Esophagus squamous epithelium (tissue), 5 donors: Measurements from ENCODE around the gene JHY. TPM values are rescaled to one million over a fixed set of nuclear protein-coding genes. Genes with fewer than 3 reads are reported as not detected.
A peak's percentile ranks its signal among the peaks of the same experiment; 100 is the strongest.

Experiments used
- DNase-seq: peaks from one replicate; lab custom pipeline; 2025; lab: John Stamatoyannopoulos, UW
- H3K27ac ChIP-seq, 4 donors: fragments of 200-600 bp; sonication (generic); one replicate each; pipeline ENCODE4 v1.5.1; 2016 to 2019; ENCODE audit warnings: mild to moderate bottlenecking in 1 of 4
- H3K27me3 ChIP-seq, 4 donors: fragments of 200-600 bp; sonication (generic); 1 replicate in 3 of 4; 2 replicates in 1 of 4; pipeline versions ENCODE4 v1.5.1 to v1.6.0; 2017 to 2021; ENCODE audit warnings: antibody characterized with exemption in 1 of 4
- H3K36me3 ChIP-seq, 3 donors: fragments of 200-600 bp; sonication (generic); one replicate each; pipeline ENCODE4 v1.5.1; 2016 to 2019
- H3K4me1 ChIP-seq, 3 donors: fragments of 200-600 bp; sonication (generic); one replicate each; pipeline ENCODE4 v1.5.1; 2017 to 2019
- H3K4me3 ChIP-seq, 4 donors: fragments of 200-600 bp; sonication (generic); 1 replicate in 3 of 4; 2 replicates in 1 of 4; pipeline ENCODE4 v1.5.1; 2016 to 2019; ENCODE audit warnings: mild to moderate bottlenecking in 2 of 4, moderate library complexity in 1 of 4
- H3K9me3 ChIP-seq, 3 donors: fragments of 200-600 bp; sonication (generic); one replicate each; pipeline ENCODE4 v1.5.1; 2016 to 2019
- CTCF ChIP-seq, 6 experiments: fragments of 450-650 bp in 4 of 6; fragments of 200-600 bp in 2 of 6; sonication (generic) in 2 of 6; IDR thresholded peaks; one replicate each; pipeline ENCODE4 v1.5.1; 2016 to 2019; ENCODE audit warnings: antibody characterized with exemption in 6 of 6, mild to moderate bottlenecking in 4 of 6, moderate library complexity in 4 of 6
- POLR2A ChIP-seq, 4 donors: fragments of 450-650 bp; IDR thresholded peaks; one replicate each; pipeline ENCODE4 v1.6.1; 2017; ENCODE audit warnings: antibody characterized with exemption in 4 of 4, mild to moderate bottlenecking in 4 of 4, moderate library complexity in 3 of 4
- WGBS, 2 donors: methylation state at CpG; one replicate each; pipeline ENCODE4 v1.1.5; 2018; 5-methylcytosine and 5-hydroxymethylcytosine counted together
- intact Hi-C: fragments of 100-400 bp; cut with DNase I; formaldehyde crosslinking; loops from one replicate; pipeline ENCODE4 v1.15.0; 2022
- total RNA-seq, 4 donors: library from RNA; depleted of rRNA; stranded (reverse); fragments of >200 nt; gene quantifications; one replicate each; pipeline ENCODE4 v1.1.0, GENCODE V29; 2016
- donor health status: DM: yes; HTN: yes; CAD: no.

Gene JHY
- total RNA-seq, 4 donors from 2014 or later = 0.91 to 3.4 (median 1.2) TPM

- H3K36me3 ChIP-seq = no peaks in the 10 kb centered on the region
- H3K27me3 ChIP-seq = no peaks in the 10 kb centered on the region
- no peaks in the 10 kb centered on the region for H3K9me3 ChIP-seq
- 61 to 69% methylated on average over 10 of the region's 10 CpGs for WGBS, 2 donors
- no peak for DNase-seq
- intact Hi-C loops = no loop called here
- peak overlapping the region in 1 of 4 donors; percentile 11 for H3K27ac ChIP-seq
- H3K4me3 ChIP-seq = no peak overlapping the region
- H3K4me1 ChIP-seq = no peaks in the 10 kb centered on the region
- TF ChIP-seq POLR2A (IDR thresholded peaks at IDR 0.05) = no peak
- TF ChIP-seq CTCF (IDR thresholded peaks at IDR 0.05) = no peak
These were observed 39.0 kb upstream of the JHY start for GRCh38 chr11:122843281-122844141.

- Histone ChIP-seq H3K9me3 (no peaks in the 10 kb centered on the region), H3K27me3 (peaks cover 0 to 3% (median 0%) of the 10 kb centered on the region in 4 donors), H3K36me3 (no peaks in the 10 kb centered on the region), H3K27ac (no peak overlapping the region), H3K4me1 (peaks cover 0 to 1% (median 0%) of the 10 kb centered on the region in 3 donors), H3K4me3 (no peak overlapping the region)
- WGBS, 2 donors = 45 to 77% methylated on average over 1 of the region's 1 CpG
- DNase-seq = no peak
- no peak for TF ChIP-seq POLR2A (IDR thresholded peaks at IDR 0.05)
- no peak for TF ChIP-seq CTCF (IDR thresholded peaks at IDR 0.05)
- intact Hi-C loops = no loop called here
These were observed 35.1 kb upstream of the JHY start for GRCh38 chr11:122847466-122847865.

- 83 to 94% methylated on average over 1 of the region's 1 CpG for WGBS, 2 donors
- H3K27ac ChIP-seq = no peak overlapping the region
- no peaks in the 10 kb centered on the region for H3K36me3 ChIP-seq
- intact Hi-C loops = no loop called here
- H3K9me3 ChIP-seq = no peaks in the 10 kb centered on the region
- peaks cover 0 to 7% (median 0%) of the 10 kb centered on the region in 3 donors for H3K4me1 ChIP-seq
- peaks cover 0 to 3% (median 0%) of the 10 kb centered on the region in 4 donors for H3K27me3 ChIP-seq
- no peak overlapping the region for H3K4me3 ChIP-seq
- TF ChIP-seq POLR2A (IDR thresholded peaks at IDR 0.05) = no peak
- no peak for TF ChIP-seq CTCF (IDR thresholded peaks at IDR 0.05)
- DNase-seq = no peak
These were observed 34.4 kb upstream of the JHY start for GRCh38 chr11:122848186-122848585.

- TF ChIP-seq POLR2A (IDR thresholded peaks at IDR 0.05) (no peak), CTCF (IDR thresholded peaks at IDR 0.05) (no peak)
- H3K4me1 ChIP-seq = peaks cover 0 to 7% (median 0%) of the 10 kb centered on the region in 3 donors
- H3K9me3 ChIP-seq = no peaks in the 10 kb centered on the region
- peaks cover 0 to 3% (median 0%) of the 10 kb centered on the region in 4 donors for H3K27me3 ChIP-seq
- no peaks in the 10 kb centered on the region for H3K36me3 ChIP-seq
- no peak overlapping the region for H3K4me3 ChIP-seq
- DNase-seq = no peak
- intact Hi-C loops = loop anchor here (5.0 kb wide), 2 partner anchors 53 to 218 kb away; no protein-coding TSS in a partner anchor
- WGBS, 2 donors = 32 to 49% methylated on average over 7 of the region's 7 CpGs
- no peak overlapping the region for H3K27ac ChIP-seq
These were observed 32.4 kb upstream of the JHY start for GRCh38 chr11:122850076-122850631.
